Uterus (tissue), 2 donors: ENCODE measurements around the gene PLEKHG4B.

Source experiments
- POLR2A ChIP-seq, 2 donors: fragments of 450-650 bp; IDR thresholded peaks; one replicate each; pipeline ENCODE4 v1.6.1; 2016; ENCODE audit warnings: antibody characterized with exemption in 2 of 2, mild to moderate bottlenecking in 1 of 2, moderate library complexity in 1 of 2
- TF ChIP-seq, protein P1 (sequence below), 4 experiments: fragments of 200-600 bp in 2 of 4; fragments of 450-650 bp in 2 of 4; sonication (generic) in 2 of 4; IDR thresholded peaks; one replicate each; pipeline ENCODE4 v1.5.1; 2016 to 2019; ENCODE audit warnings: antibody characterized with exemption in 4 of 4, mild to moderate bottlenecking in 2 of 4, moderate library complexity in 1 of 4

DNA sequence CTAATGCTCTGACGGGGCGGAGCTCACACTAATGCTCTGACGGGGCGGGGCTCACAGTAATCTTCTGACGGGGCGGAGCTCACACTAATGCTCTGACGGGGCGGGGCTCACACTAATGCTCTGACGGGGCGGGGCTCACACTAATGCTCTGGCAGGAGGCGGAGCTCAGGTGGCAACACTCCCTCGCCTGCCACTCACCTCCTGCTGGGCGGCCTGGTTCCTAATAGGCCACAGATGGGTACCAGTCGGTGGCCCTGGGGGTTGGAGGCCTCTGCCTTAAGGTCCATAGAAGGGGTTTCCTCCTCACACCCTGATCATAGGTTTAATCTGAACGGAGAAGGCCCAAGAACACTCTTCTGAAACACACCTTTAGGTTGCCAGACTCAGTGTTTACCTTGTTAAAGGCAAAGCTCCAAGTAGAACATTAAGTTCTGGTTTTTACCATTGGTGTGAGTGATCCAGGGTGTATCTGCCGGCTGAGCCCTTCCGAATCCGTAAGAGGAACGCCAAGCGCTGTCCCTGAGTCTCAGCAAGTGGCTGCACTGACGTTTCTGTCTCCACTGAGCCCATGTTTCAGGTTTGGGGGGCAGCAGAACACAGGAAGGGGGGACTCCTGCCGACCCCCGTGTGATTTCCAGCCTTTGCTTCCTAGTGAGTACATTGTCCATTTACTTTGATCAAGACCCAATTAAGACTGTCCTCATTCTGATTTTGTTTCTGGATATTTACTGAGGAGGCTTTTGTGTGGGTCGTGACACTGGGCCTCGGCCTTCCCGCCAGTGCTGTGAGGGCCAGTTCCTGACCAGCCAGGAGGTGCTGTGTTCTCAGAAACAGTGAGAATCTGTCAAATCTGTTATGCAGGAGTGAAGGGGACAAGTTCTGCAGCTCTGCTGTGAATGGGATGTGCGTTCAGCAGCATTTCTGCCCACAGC lies 74.7 kb downstream of the PLEKHG4B start:
- no peak for TF ChIP-seq POLR2A (IDR thresholded peaks at IDR 0.05)
- TF ChIP-seq, protein P1, sequence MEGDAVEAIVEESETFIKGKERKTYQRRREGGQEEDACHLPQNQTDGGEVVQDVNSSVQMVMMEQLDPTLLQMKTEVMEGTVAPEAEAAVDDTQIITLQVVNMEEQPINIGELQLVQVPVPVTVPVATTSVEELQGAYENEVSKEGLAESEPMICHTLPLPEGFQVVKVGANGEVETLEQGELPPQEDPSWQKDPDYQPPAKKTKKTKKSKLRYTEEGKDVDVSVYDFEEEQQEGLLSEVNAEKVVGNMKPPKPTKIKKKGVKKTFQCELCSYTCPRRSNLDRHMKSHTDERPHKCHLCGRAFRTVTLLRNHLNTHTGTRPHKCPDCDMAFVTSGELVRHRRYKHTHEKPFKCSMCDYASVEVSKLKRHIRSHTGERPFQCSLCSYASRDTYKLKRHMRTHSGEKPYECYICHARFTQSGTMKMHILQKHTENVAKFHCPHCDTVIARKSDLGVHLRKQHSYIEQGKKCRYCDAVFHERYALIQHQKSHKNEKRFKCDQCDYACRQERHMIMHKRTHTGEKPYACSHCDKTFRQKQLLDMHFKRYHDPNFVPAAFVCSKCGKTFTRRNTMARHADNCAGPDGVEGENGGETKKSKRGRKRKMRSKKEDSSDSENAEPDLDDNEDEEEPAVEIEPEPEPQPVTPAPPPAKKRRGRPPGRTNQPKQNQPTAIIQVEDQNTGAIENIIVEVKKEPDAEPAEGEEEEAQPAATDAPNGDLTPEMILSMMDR (IDR thresholded peaks at IDR 0.05) = no peak
